ENCODE data around the gene ZFAND3.

DNA sequence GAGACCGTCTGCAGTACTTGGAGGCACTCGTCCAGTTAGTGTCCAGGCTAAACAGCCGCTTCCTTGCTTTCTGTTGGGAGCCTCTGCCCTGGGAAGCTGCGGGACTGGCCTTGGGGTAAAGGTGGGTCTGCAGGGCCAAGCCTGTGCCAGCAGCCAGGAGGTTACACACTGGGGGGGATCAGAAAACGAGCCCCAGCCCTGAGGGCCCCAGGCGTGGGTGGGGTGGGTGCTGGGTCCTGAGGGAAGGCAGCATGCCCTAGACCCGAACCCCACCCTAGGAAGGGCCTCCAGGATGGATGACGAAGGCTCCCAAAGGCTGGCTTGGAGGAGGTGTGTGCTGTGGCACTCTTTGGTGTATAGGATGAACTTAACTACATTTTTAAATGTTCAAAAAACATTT, 335.2 kb downstream of the ZFAND3 start:
- TF ChIP-seq CTCF (IDR thresholded peaks at IDR 0.05), result no peak
- TF ChIP-seq POLR2A (IDR thresholded peaks at IDR 0.05), result no peak
